Measurements from ENCODE around the gene PDCD2L. TPM values are rescaled to one million over a fixed set of nuclear protein-coding genes. Genes with fewer than 3 reads are reported as not detected.

Gene PDCD2L
- total and polyA plus RNA-seq, 9 of the 15 experiments (the other 6 are each of a cell fraction or from before 2014, with no cell fraction given) = 12.1 to 68.5 (median 56.3) TPM

GRCh38 chr19:34404109-34404909 is at the start of gene PDCD2L (continued):
- TF ChIP-seq THRB (CRISPR knock-in tag; conservative IDR thresholded peaks at IDR 0.05) (no peak), EZH2 (IDR thresholded peaks at IDR 0.05; ENCODE audit: borderline replicate concordance, low read depth, low read length) (no peak)

GRCh38 chr19:34355201-34355600 is 49.0 kb upstream of the PDCD2L start:
- no peak overlapping the region for H3K4me3 ChIP-seq
- TF ChIP-seq UBTF (IDR thresholded peaks at IDR 0.05; ENCODE audit: borderline replicate concordance in 1 of 2, low read depth in 2 of 2, low read length in 2 of 2) (no peak), STAT6 (CRISPR knock-in tag; IDR thresholded peaks at IDR 0.05) (no peak), SIN3A (IDR thresholded peaks at IDR 0.05; ENCODE audit: borderline replicate concordance in 2 of 2, control insufficient read depth in 1 of 2, low read depth in 2 of 2, low read length in 2 of 2) (no peak), NFYB (IDR thresholded peaks at IDR 0.05; ENCODE audit: extremely low read depth, insufficient read length) (no peak), ZNF232 (CRISPR knock-in tag; IDR thresholded peaks at IDR 0.05) (no peak)
- H3K79me2 ChIP-seq (ENCODE audit: control insufficient read depth, insufficient read depth, low read length) = no peaks in the 10 kb centered on the region; the same call in 1 of the 3 replicates
- in situ Hi-C loops (cut with MboI) = no loop called here
- DNase-seq (ENCODE audit: extremely low read depth in 1 of 4, low spot score in 3 of 4) (no peak), FAIRE-seq (no peak), ATAC-seq (no peak)
- BruUV-seq (replicated peaks) = no TSS peak
- no peaks in the 10 kb centered on the region for H4K20me1 ChIP-seq (replicated peaks; ENCODE audit: control insufficient read depth, insufficient read depth, low read length)
- H3K9me3 ChIP-seq (replicated peaks; ENCODE audit: control insufficient read depth, insufficient read depth, low read depth, low read length) = no peaks in the 10 kb centered on the region
- no peak overlapping the region for H2AFZ ChIP-seq (ENCODE audit: low read depth, low read length)
- H3K9ac ChIP-seq (ENCODE audit: insufficient read depth in 1 of 2, low read depth in 2 of 2, low read length in 2 of 2) = 0 out of 4 replicates have a peak overlapping the region, but pooled peaks of 1 of the 2 experiments have one; percentile 61
- ChIA-PET CTCF (ENCODE audit: low intra/inter-chr PET ratio) (no interaction called here), POLR2A (interaction anchor here (1.9 kb wide), 1 partner anchor 9 kb away, joined by 6 read pairs; no protein-coding TSS in a partner anchor)
- H3K36me3 ChIP-seq (ENCODE audit: control insufficient read depth, insufficient read depth, low read length) = peaks cover 22% of the 10 kb centered on the region; the same call in 2 of the 3 replicates
- H3K4me1 ChIP-seq (replicated peaks in 1 of 2; ENCODE audit: control insufficient read depth in 2 of 2, insufficient read depth in 2 of 2, low read length in 2 of 2) = peaks cover 24% of the 10 kb centered on the region in 2 experiments
- peaks cover 3% of the 10 kb centered on the region for H3K9me1 ChIP-seq (ENCODE audit: control insufficient read depth, insufficient read depth, low read length)
- WGBS (ENCODE audit: insufficient coverage, low coverage, missing lambda C conversion rate) = 86% methylated on average over 8 of the region's 8 CpGs
- H3K27ac ChIP-seq (ENCODE audit: extremely low read depth, low read depth, low read length) = no peak overlapping the region
- no peak overlapping the region for H3K4me2 ChIP-seq (ENCODE audit: insufficient read depth, low read length)
- intact Hi-C loops (cut with micrococcal nuclease) = loop anchor here (10.0 kb wide), 1 partner anchor 150 kb away; no protein-coding TSS in a partner anchor
- no peaks in the 10 kb centered on the region for H3K27me3 ChIP-seq (ENCODE audit: control insufficient read depth in 2 of 2, insufficient read depth in 2 of 2, low read length in 2 of 2)

Data from K562 (cell line).